Measurements from ENCODE around the gene SCARB2.

SCARB2 gene

DNA sequence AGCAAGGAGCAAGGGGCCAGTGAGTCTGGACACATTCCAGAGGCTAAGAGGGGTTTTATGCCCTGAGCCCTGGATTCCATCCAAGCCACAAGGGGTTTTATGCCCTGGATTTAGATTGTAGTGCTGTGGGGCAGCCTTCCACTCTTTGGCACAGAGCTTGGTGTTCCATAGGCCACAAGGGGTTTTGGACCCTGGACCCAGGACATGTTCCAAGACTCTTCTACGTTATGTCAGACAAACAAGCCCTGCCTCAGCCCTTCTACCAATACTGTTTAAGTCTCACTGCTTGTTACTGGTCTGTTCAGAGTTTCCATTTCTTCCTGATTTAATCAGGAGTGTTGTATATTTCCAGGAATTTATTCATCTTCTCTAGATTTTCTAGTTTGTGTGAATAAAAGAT, 12.8 kb upstream of the SCARB2 start:
- no peak for DNase-seq (ENCODE audit: low read depth)

- no peak for DNase-seq (ENCODE audit: low read depth)
Observed at GRCh38 chr4:76224171-76224570, 10.5 kb upstream of the SCARB2 start.

DNA sequence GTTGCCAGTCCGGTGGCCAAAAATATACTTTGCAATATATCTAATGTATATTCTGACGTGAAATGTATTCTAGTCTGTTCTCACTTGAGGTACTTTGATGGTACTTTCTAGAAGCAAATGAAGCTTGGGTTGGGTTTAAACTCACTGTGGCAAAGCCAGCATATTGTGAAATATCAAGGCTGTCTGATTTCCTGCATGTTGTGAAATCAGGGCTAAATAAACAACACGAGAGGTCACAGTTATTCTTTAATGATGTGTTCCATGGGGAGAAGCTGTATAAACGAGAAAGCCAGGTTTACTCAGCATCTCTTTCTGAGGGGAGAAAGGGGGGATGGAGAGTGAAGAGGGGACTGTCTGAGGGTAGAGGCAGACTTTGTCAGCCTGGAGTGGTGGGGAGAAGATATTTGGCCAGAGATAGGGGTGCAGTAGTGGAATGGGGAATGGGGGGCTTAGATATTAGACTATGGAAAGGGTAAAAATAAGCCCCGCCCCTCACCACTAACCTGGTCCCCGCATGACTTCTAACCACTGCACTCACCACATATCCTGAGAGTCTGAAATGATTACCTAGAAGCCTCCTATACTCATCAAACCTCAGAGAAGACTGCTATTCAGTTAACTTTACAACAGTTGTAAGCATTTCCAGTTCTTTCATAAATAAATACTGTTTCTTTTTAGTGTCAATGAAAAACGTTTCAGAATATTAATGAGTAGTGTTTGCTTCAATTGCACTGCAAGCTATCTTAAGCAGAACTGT, 5.9 kb upstream of the SCARB2 start:
- DNase-seq (ENCODE audit: low read depth) = peak; percentile 86

DNA sequence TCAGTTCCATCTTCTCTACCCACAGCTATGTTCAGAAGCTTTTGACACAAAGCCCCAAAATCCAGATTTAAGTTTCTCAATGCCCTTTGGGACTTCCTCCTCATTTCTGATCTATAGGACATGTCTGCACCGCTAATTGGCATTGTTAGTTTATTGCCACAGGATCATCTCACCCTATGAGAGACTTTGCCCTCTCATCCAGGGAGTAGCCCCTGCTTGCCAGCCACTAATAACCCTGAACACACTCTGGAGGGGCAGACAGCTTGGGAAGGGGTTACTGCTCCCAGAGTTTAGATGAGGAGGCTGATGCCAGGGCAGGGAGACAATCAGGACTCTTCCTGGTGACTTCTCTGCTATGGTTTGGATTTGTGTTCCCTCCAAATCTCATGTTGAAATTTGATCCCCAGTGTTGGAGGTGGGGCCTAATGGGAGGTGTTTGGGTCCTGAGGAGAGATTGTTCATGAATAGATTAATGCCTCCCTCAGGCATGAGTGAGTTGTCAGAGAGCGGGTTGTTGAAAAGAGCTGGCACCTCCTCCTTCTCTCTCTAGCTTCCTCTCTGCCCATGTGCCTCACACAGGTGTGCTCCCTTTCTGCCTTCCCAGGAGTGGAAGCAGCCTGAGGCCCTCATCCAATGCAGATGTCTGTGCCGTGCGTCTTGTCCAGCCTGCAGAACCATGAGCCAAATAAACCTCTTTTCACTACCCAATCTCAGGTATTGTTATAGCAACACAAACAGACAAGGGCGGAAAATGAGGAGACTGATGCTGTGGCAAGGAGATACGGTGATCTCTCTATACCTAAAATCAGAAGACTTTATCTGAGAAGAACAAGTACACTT, 3.6 kb upstream of the SCARB2 start:
- no peak for DNase-seq (ENCODE audit: low read depth)

DNA sequence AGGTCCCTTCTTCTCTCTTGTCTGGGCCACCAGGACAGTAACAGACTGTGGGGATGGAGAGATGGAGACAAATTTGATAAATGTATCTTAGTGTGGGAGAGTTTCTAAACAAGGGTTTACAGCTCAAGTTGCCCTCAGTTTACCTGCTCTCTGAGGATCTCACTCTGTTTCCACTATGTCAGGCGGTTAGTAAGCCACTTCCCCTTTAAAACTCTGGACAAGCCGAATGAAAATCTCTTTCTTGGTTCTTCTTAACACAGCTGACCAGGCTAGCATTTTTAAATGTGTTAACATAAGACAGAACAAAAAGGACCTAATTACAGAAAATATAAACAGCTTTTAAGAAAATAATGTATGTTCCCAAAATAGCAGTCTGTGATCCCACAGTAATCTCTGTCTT, 2.9 kb upstream of the SCARB2 start:
- DNase-seq (ENCODE audit: low read depth) = no peak

DNA sequence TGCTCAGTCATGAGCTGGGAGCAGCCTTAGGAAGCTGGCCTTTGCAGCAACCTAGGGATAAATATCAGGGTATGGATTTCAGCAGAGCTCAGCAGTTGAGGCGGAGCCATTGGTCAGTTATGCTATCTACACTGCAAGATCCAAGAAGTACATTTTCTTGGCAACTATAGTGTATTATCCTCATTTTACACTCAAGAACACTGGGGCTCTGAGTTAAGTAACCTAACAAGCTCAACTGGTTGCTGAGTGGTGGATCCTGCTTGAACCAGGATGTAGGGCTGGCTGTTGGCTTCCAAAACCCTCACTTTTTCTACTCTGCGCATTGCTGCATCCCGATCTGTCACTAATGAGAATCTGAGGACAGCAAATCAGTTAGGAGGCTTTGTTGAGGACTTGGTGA, 1.5 kb upstream of the SCARB2 start:
- DNase-seq (ENCODE audit: low read depth) = no peak

DNA sequence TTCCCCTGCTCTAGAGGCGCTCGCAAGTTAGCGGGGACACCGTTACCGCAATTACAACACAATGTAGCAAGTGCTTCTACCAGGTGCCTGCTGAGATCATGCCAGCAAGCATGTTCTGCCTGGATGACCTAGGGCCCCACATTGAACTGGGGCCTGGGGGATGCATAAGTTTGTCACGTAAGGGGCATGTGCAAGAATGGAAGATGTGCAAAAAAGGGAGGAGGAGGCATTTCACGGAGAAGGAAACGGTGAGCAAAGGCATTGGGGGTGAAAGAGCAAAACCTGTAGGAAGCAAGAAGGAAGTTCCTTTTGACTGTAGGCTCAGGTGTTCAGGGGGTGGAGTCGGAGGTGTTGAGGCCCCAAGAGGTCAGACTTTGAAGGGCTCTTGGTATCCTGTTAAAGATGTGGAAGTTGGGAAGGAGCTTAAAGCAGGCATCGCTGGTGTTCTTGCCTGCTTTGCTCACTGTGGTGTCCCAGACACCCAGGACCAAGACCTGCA, 602 bp upstream of the SCARB2 start:
- no peak for DNase-seq (ENCODE audit: low read depth)

DNA sequence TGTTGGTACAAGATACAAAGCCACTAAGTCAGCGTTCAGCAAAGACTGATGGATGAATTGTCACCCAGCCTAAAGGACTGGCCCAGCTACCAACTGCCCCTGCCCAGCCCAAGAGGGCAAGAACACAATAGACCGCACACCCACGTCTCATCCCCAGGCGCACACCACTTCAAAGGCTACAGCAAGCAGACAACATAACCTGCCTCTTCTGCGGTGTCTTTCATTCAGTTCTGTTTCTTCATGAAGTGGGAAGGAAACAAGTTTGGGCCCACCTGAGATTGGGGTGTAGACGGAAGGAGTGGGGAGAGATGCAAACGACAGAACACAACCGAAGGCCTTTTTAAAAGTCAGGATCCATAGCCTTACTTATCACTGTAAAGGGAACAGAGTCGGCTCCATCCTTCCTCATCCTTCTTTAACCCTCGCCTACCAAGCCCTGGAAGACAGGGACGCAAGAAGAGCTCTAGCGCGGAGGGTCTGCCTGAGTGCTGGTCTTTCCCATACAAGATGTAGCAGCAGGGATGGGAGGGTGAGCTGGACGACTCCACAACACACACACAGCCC, 691 bp downstream of the SCARB2 start:
- peak; percentile 65 for DNase-seq (ENCODE audit: low read depth)

DNA sequence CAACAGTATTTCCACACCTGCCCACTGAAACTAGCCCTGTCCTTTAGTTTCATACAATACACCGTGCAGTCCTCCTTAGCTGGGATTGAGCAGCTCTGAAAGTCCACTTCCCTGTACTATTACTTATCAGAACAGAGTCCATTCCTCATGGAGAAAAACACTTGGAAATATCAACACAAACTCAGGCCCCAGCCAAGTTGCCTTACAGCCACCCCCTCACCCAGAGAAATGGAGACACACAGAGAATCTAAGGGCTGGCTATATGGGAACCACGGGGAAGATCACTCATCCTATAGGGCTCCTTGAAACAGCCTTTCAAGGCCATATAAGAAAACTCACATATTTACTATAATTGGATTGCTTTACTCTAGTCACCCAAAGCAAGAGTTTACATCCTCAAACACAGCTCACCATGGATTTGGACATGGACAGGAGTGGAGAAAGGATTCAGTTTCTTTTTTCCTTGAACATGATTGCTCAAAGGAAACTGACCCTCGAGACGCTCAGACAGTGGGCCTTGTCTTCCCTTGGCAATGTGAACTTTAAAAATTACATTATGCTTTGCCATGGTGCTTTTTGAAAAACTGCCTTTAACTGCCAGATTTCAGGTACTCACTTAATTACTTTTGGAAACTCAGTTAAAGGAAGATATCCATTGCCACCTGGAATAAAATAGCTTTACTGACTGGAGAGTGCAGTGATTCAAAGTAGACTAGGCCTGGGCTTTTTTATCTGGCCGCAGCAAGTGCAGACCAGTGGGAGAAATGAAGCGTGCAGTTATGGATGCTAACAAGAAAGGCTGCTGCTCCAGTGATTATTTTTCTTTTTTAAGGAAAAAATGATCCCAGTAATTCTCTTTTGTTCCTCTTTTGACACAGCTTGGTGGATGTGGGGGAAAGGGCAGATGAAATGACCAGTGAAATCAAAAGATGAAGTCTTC, 1.6 kb downstream of the SCARB2 start:
- no peak for DNase-seq (ENCODE audit: low read depth)

GRCh38 chr4:76210452-76210851, 3.2 kb downstream of the SCARB2 start:
- no peak for DNase-seq (ENCODE audit: low read depth)

GRCh38 chr4:76209881-76210280, 3.7 kb downstream of the SCARB2 start:
- DNase-seq (ENCODE audit: low read depth) = no peak

DNA sequence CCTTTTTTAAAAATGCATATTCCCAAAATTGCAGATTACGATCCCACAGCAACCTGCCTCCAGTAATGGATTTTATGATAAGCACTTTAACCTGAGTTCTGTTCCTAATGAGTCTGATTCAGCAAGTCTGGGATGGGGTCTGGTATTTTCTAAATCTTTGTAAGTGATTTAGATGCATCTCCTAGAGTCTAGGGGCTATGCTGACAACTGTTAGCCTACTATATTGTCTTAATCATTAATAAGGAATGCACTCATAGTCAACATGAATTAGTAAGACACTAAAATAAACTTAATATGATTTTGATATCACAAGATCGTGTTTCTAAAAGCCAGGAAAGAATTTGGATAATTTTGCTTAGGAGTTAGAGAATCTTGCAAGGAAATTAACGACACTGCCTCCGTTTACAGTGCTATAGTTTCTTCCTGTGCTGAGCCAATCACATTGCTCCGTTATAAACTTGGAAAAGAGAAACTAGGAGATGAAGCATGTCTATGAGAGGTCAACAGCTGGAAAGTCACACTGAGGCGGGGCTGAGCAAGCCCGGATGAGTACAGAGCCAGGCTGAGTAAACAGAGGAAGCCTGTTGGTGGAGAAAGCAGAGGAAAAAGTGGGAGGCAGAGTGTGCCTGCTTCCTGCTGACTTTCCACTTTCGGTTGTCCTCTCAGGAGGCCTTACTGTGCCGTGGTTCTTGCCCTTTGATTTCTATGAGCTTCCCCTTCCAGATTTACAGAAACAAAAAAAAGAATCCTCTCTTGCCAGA, 5.4 kb downstream of the SCARB2 start:
- DNase-seq (ENCODE audit: low read depth) = peak; percentile 91

DNA sequence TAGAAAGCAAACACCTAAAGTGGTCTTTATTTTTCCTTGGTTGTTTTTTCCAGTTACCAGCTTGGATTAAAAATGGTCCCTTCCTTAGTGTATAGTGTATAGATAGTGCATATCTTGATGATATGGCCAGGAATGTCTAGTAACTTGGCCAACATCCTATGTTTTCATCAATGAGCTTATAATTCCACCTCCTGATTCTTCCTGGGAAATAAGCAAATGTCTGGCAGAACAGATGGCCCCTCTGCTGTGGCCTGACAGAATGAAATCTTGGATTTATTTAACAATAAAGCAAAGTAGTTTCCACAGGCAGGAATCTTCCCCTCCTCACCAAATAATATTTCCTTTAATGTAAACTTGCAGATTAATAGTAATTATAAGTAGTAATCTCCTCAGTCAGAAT, 6.1 kb downstream of the SCARB2 start:
- no peak for DNase-seq (ENCODE audit: low read depth)

DNA sequence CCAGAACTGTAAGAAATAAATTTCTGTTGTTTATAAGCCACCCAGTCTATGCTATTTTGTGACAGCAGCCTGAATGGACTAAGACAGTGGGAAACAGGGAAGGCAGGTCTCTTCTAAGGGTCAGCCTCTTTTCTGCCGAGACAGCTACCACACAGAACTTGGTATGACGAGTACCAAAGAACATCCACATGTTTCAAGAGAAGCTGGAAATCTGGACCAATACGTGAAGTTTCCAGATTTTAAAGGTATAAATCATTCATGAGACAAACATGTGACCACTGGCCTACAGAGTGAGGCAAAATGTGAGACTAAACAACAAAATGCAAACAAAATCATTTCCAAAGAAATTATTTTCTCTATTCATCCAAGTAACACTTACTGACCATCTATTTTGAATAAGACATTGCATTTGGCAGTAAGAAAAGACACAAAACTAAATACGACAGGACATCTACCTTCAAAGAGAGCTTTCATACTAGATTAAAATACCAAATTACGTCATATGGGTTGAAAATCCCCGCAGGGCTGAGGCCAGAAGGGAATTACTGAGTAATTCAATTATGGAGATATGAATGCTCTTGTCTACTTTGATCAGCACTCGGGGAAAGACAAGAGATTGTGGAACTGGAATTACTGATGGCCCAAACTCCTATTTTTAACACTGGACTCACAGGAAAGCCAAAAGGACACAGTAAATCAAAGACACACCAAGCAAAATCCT, 7.2 kb downstream of the SCARB2 start:
- peak; percentile 76 for DNase-seq (ENCODE audit: low read depth)

GRCh38 chr4:76205476-76205875, 8.1 kb downstream of the SCARB2 start:
- no peak for DNase-seq (ENCODE audit: low read depth)

GRCh38 chr4:76204936-76205335, 8.7 kb downstream of the SCARB2 start:
- no peak for DNase-seq (ENCODE audit: low read depth)

DNA sequence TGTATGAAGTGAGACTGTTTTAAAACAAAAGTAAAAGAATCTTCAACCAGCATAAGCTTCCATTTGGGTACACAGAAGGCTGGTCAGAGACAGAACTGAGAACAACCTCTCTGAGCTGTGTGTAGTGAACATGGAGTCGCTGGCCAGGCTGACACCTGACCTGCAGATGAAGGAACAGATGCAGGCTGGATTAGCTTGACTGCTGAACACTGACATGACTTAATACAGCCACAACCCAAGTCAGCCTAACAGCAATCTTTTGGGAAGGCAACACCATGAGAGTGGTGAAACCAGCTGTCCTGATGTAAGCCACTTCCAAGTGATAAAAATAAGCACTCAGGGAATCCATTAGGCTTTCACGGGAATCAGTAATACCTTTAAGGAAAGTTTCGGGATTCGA, 10.1 kb downstream of the SCARB2 start:
- no peak for DNase-seq (ENCODE audit: low read depth)

DNA sequence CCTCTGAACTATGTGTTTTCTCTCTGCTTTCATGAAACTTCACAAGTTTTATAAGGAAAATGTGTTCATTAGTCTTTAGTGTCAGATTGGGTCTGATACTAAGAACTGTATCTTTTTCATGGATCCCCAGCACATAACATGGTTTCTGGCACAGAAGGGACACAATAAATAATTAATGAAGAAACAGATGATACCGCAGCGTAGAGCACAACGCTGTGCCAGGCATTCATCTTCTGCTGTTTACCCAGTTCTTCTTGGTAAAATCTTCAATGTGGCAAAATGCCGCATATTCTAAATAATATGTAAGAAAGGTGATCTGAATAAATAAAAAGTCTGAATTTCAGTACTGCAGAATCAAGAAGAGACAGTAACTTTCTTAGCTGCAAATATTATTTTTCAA, 12.3 kb downstream of the SCARB2 start:
- no peak for DNase-seq (ENCODE audit: low read depth)

DNA sequence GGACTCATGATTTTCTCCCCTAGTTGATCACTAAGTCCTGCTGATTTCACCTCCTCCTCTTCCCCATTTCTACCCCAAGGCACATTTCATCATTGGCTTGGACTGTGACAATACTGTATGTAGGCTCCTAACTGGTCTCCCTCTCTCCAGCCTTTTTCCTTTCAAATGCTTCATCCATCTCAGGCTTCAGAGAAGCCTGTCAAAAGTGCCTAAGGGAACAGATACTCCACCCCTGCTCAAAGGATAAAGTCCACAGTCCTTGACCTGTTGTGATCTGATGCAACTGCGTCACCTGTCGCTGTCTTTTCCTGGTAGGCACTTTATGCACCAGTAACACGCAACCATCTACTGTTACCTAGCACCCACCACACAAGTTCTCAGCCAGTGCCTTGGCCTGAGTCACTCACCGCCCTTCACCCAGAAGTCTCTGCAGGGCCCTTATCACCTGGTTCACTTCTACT, 12.8 kb downstream of the SCARB2 start:
- no peak for DNase-seq (ENCODE audit: low read depth)

DNA sequence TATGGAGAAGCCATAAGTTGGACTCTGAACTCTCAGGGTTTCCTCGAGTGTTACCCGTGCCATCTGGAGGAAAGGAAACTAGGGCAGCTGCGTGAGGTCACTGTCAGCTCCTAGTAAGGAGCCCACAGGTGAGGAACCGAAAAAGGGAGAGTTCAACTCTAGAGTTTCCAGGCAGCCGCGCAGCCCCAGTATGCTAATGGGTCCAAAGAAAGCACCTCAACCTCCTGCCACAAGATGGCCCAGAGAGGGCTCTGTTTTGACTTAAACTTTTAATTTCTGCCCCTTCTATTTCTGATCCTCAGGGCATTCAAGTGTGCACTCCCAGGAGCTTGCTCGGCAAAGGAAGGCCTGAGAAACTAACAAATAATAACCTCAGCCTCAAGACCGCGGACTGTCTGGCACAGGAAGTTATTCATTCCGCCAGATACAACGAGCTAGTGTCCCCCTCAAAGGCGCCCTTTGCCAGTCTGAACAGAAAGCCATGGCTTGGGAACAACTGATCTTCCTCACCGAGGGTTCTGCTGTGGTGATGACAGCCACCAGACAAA, 13.9 kb downstream of the SCARB2 start:
- DNase-seq (ENCODE audit: low read depth) = peak; percentile 47

Data from iris pigment epithelial cell (primary cell).